Gastrocnemius medialis (tissue), 4 donors: ENCODE measurements around the gene TBCCD1.

ENCODE experiments used
- POLR2A ChIP-seq, 2 donors: fragments of 450-650 bp; IDR thresholded peaks; one replicate each; pipeline ENCODE4 v1.6.1; 2017; ENCODE audit warnings: antibody characterized with exemption in 2 of 2, mild to moderate bottlenecking in 2 of 2, moderate library complexity in 2 of 2
- TF ChIP-seq, protein P1 (sequence below), 5 experiments: fragments of 450-650 bp in 3 of 5; fragments of 200-600 bp in 2 of 5; sonication (generic) in 2 of 5; IDR thresholded peaks in 4 of 5; conservative IDR thresholded peaks in 1 of 5; 1 replicate in 4 of 5; 2 replicates in 1 of 5; pipeline ENCODE4 v1.5.1; 2016 to 2019; ENCODE audit warnings: antibody characterized with exemption in 5 of 5, mild to moderate bottlenecking in 3 of 5, moderate library complexity in 3 of 5

DNA sequence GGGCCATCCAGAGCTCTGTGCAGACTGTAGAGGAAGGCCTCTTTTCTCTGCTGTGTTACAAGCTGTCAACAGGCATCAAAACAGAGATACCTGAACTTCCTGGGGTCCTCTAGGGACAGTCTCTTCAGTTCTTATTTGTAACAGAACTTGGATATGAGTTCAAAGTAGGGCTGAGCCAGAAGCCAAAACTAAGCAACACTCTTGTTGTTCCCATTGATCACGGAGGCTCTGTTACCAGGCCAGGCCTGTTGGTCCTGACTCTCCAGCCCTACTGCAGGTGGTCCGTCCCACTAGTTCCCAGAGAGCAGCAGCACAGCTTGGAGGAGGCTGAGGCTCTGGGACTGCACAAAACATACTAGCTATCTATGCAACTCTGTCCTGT lies 32.6 kb upstream of the TBCCD1 start:
- TF ChIP-seq, protein P1, sequence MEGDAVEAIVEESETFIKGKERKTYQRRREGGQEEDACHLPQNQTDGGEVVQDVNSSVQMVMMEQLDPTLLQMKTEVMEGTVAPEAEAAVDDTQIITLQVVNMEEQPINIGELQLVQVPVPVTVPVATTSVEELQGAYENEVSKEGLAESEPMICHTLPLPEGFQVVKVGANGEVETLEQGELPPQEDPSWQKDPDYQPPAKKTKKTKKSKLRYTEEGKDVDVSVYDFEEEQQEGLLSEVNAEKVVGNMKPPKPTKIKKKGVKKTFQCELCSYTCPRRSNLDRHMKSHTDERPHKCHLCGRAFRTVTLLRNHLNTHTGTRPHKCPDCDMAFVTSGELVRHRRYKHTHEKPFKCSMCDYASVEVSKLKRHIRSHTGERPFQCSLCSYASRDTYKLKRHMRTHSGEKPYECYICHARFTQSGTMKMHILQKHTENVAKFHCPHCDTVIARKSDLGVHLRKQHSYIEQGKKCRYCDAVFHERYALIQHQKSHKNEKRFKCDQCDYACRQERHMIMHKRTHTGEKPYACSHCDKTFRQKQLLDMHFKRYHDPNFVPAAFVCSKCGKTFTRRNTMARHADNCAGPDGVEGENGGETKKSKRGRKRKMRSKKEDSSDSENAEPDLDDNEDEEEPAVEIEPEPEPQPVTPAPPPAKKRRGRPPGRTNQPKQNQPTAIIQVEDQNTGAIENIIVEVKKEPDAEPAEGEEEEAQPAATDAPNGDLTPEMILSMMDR (IDR thresholded peaks at IDR 0.05 in 4 of 5, conservative IDR thresholded peaks at IDR 0.05 in 1 of 5): no peak
- TF ChIP-seq POLR2A (IDR thresholded peaks at IDR 0.05): no peak
